Fibroblast of mammary gland (primary cell): ENCODE data around the gene CGB8.

Experiments
- DNase-seq: peaks from one replicate; pipeline ENCODE4 v3.0.0-alpha.2; 2010; ENCODE audit warnings: low read depth
- H3K4me3 ChIP-seq: 2 replicates; pipeline ENCODE4 v1.5.1; 2011; ENCODE audit warnings: low read depth, mild to moderate bottlenecking, low read length, moderate library complexity; ENCODE audit not compliant: control insufficient read depth
- CTCF ChIP-seq: conservative IDR thresholded peaks from 2 replicates; pipeline ENCODE4 v1.5.1; 2011; ENCODE audit warnings: low read depth, low read length, inconsistent platforms; ENCODE audit not compliant: control insufficient read depth, insufficient read depth

The CGB8 gene

GRCh38 chr19:49073514-49074378 lies 24.8 kb upstream of the CGB8 start:
- DNase-seq = peak; percentile 18
- no peak overlapping the region for H3K4me3 ChIP-seq
- TF ChIP-seq CTCF = peak; percentile 35

- no peak for TF ChIP-seq CTCF
- no peak for DNase-seq
- H3K4me3 ChIP-seq = no peak overlapping the region
Observed at GRCh38 chr19:49071860-49072547, 23.1 kb upstream of the CGB8 start.

- no peak for TF ChIP-seq CTCF
Observed at GRCh38 chr19:49070416-49070815, 21.5 kb upstream of the CGB8 start.

GRCh38 chr19:49069026-49069425 lies 20.1 kb upstream of the CGB8 start:
- no peak overlapping the region for H3K4me3 ChIP-seq
- no peak for DNase-seq
- no peak for TF ChIP-seq CTCF

More at GRCh38 chr19:49070416-49070815, 21.5 kb upstream of the CGB8 start:
- DNase-seq = no peak
- no peak overlapping the region for H3K4me3 ChIP-seq

- no peak for TF ChIP-seq CTCF
- H3K4me3 ChIP-seq = no peak overlapping the region
- DNase-seq = no peak
Observed at GRCh38 chr19:49067554-49067953, 18.6 kb upstream of the CGB8 start.

- no peak for DNase-seq
- no peak for TF ChIP-seq CTCF
- H3K4me3 ChIP-seq = no peak overlapping the region
Observed at GRCh38 chr19:49065905-49066512, 17.1 kb upstream of the CGB8 start.
